CD4-positive, CD25-positive, alpha-beta regulatory T cell (primary cell): ENCODE data around the gene TP53TG5. TPM values are rescaled to one million over a fixed set of nuclear protein-coding genes. Genes with fewer than 3 reads are reported as not detected.

Experiments used
- ATAC-seq, 2 donors: fragments of 150-1000 bp; cut with Tn5 transposase; one replicate each; pipeline ENCODE4 v1.10.0; 2021; ENCODE audit warnings: low read depth in 2 of 2, moderate number of reproducible peaks in 2 of 2, moderate library complexity in 1 of 2
- DNase-seq, 3 donors: peaks; one replicate each; pipeline versions ENCODE4 v3.0.0 to v3.0.0-alpha.2; 2012 to 2022; ENCODE audit warnings: mixed read lengths in 1 of 3
- H3K27ac ChIP-seq: one replicate; pipeline ENCODE4 v1.7.0; 2013; ENCODE audit warnings: mild to moderate bottlenecking, low read length; ENCODE audit not compliant: insufficient read depth, poor library complexity, severe bottlenecking
- H3K27me3 ChIP-seq: one replicate; pipeline ENCODE4 v1.7.0; 2013; ENCODE audit warnings: low read length; ENCODE audit not compliant: control insufficient read depth, insufficient read depth
- H3K36me3 ChIP-seq: one replicate; pipeline ENCODE4 v1.7.0; 2013; ENCODE audit warnings: mild to moderate bottlenecking, low read length, moderate library complexity; ENCODE audit not compliant: control insufficient read depth, insufficient read depth
- H3K4me1 ChIP-seq: 2 replicates; pipeline ENCODE4 v1.7.0; 2013; ENCODE audit warnings: mild to moderate bottlenecking, low read length; ENCODE audit not compliant: insufficient read depth, control insufficient read depth, poor library complexity, severe bottlenecking
- H3K4me3 ChIP-seq: one replicate; pipeline ENCODE4 v1.7.0; 2013; ENCODE audit warnings: low read depth, mild to moderate bottlenecking, low read length, moderate library complexity
- H3K9me3 ChIP-seq, 2 experiments: 1 replicate in 1 of 2; 2 replicates in 1 of 2; pipeline ENCODE4 v1.7.0; 2013; ENCODE audit warnings: low read length in 2 of 2, mild to moderate bottlenecking in 1 of 2, moderate library complexity in 1 of 2; ENCODE audit not compliant: control insufficient read depth in 2 of 2
- H3K27ac Mint-ChIP-seq, 3 donors: one replicate each; pipeline ENCODE4 v1.8.0; 2020 to 2022; ENCODE audit warnings: mild to moderate bottlenecking in 3 of 3, mixed read lengths in 3 of 3, moderate library complexity in 2 of 3
- H3K27me3 Mint-ChIP-seq: one replicate; pipeline ENCODE4 v1.8.0; 2022; ENCODE audit warnings: mild to moderate bottlenecking, mixed read lengths
- H3K36me3 Mint-ChIP-seq: one replicate; pipeline ENCODE4 v1.8.0; 2020; ENCODE audit warnings: mixed read lengths
- H3K4me1 Mint-ChIP-seq, 4 donors: one replicate each; pipeline ENCODE4 v1.8.0; 2020 to 2022; ENCODE audit warnings: mixed read lengths in 4 of 4, mild to moderate bottlenecking in 1 of 4
- H3K4me3 Mint-ChIP-seq, 4 donors: one replicate each; pipeline ENCODE4 v1.8.0; 2020 to 2022; ENCODE audit warnings: mild to moderate bottlenecking in 4 of 4, mixed read lengths in 4 of 4, moderate library complexity in 3 of 4
- H3K9me3 Mint-ChIP-seq, 7 donors: one replicate each; pipeline ENCODE4 v1.8.0; 2020 to 2022; ENCODE audit warnings: mixed read lengths in 7 of 7, mild to moderate bottlenecking in 3 of 7, moderate library complexity in 2 of 7
- polyA plus RNA-seq, 4 donors: library from polyadenylated mRNA; unstranded; fragments of 300-500 nt; fragmentation: Illumina TruSeq; gene quantifications; one replicate each; pipeline ENCODE4 v1.2.3, GENCODE V29; 2021
- total RNA-seq: library from RNA; stranded (reverse); gene quantifications from one replicate; pipeline ENCODE4 v1.2.3, GENCODE V29; 2022

TP53TG5 gene
- total and polyA plus RNA-seq, 5 donors from 2014 or later = 0.18 to 0.56 (median 0.23) TPM; not detected in 1

DNA sequence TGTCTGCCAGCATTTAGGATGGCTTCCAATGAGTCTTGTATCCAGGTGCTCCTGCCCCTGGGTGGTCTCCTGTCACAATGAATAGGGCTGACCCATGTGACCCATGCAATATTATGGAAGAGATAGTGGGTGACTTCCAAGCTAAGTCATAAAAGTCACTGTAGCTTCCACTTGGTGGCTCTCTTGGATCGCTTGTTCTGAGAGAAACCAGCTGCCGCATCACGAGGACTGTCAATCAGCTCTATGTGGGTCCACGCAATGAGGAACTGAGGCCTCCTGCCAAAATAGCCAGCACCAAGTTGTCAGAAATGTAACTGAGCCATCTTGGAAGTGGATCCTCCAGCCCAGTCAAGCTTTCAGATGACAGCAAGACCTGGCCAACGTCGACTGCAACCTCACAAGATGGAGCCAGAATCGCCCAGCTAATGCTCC lies 55.2 kb downstream of the TP53TG5 start:
- no peaks in the 10 kb centered on the region for H3K36me3 Mint-ChIP-seq
- DNase-seq (no peak), ATAC-seq (no peak)
- H3K9me3 Mint-ChIP-seq = no peaks in the 10 kb centered on the region
- H3K4me1 Mint-ChIP-seq = peaks cover 8 to 19% (median 15%) of the 10 kb centered on the region in 4 donors
- no peaks in the 10 kb centered on the region for H3K27me3 Mint-ChIP-seq
- Histone ChIP-seq H3K9me3 (no peaks in the 10 kb centered on the region), H3K4me3 (no peak overlapping the region), H3K27me3 (no peaks in the 10 kb centered on the region), H3K27ac (no peak overlapping the region), H3K4me1 (peaks cover 15% of the 10 kb centered on the region), H3K36me3 (no peaks in the 10 kb centered on the region)
- H3K27ac Mint-ChIP-seq = no peak overlapping the region
- no peak overlapping the region for H3K4me3 Mint-ChIP-seq

Other genes starting within 250 kb of the TP53TG5 start
- not detected for gene PI3, start 203.4 kb downstream of the TP53TG5 start, total RNA-seq
- not detected for gene PI3, start 203.4 kb downstream of the TP53TG5 start, polyA plus RNA-seq
- not detected for gene SEMG1, start 171.3 kb downstream of the TP53TG5 start, total RNA-seq
- not detected for gene SEMG1, start 171.3 kb downstream of the TP53TG5 start, polyA plus RNA-seq
- gene SEMG2, start 157.0 kb downstream of the TP53TG5 start, total RNA-seq = not detected
- not detected for gene SEMG2, start 157.0 kb downstream of the TP53TG5 start, polyA plus RNA-seq
- gene SLPI, start 123.8 kb downstream of the TP53TG5 start, total RNA-seq = not detected
- not detected for gene SLPI, start 123.8 kb downstream of the TP53TG5 start, polyA plus RNA-seq
- not detected for gene RBPJL, start 71.5 kb downstream of the TP53TG5 start, total RNA-seq
- gene RBPJL, start 71.5 kb downstream of the TP53TG5 start, polyA plus RNA-seq = not detected
- not detected for gene MATN4, start 70.0 kb downstream of the TP53TG5 start, total RNA-seq
- under 1 TPM in 1 of 4 donors, not detected in 3; 0.10 TPM for gene MATN4, start 70.0 kb downstream of the TP53TG5 start, polyA plus RNA-seq
- gene SDC4, start 29.9 kb downstream of the TP53TG5 start, total RNA-seq = 8.2 TPM
- gene SDC4, start 29.9 kb downstream of the TP53TG5 start, polyA plus RNA-seq = 1 to 10 TPM; 2.2 to 6.3 (median 3.7) TPM
- gene SYS1, start 15.2 kb downstream of the TP53TG5 start, total RNA-seq = 94.2 TPM
- gene SYS1, start 15.2 kb downstream of the TP53TG5 start, polyA plus RNA-seq = 10 to 100 TPM; 38.4 to 54.3 (median 42.0) TPM
- gene DBNDD2, start 30.0 kb upstream of the TP53TG5 start, total RNA-seq = 15.1 TPM
- 10 to 100 TPM; 19.5 to 23.5 (median 21.7) TPM for gene DBNDD2, start 30.0 kb upstream of the TP53TG5 start, polyA plus RNA-seq
- gene PIGT, start 37.8 kb upstream of the TP53TG5 start, total RNA-seq = 137 TPM
- 100 to 1,000 TPM in 1 of 4 donors, 10 to 100 TPM in 3; 80.3 to 102 (median 91.7) TPM for gene PIGT, start 37.8 kb upstream of the TP53TG5 start, polyA plus RNA-seq
- gene WFDC2, start 91.4 kb upstream of the TP53TG5 start, total RNA-seq = not detected
- not detected for gene WFDC2, start 91.4 kb upstream of the TP53TG5 start, polyA plus RNA-seq
- not detected for gene SPINT3, start 137.3 kb upstream of the TP53TG5 start, total RNA-seq
- not detected for gene SPINT3, start 137.3 kb upstream of the TP53TG5 start, polyA plus RNA-seq
- gene WFDC6, start 161.2 kb upstream of the TP53TG5 start, total RNA-seq = not detected
- gene WFDC6, start 161.2 kb upstream of the TP53TG5 start, polyA plus RNA-seq = not detected
- not detected for gene EPPIN, start 169.1 kb upstream of the TP53TG5 start, total RNA-seq
- not detected for gene EPPIN, start 169.1 kb upstream of the TP53TG5 start, polyA plus RNA-seq
- gene WFDC8, start 201.0 kb upstream of the TP53TG5 start, total RNA-seq = not detected
- not detected for gene WFDC8, start 201.0 kb upstream of the TP53TG5 start, polyA plus RNA-seq